SU-DHL-6 (cell line): ENCODE data around the gene TNFAIP8L1.
"Not testable (repeated sequence)": the region's sequence is repeated elsewhere in the genome, so short reads cannot be mapped to it uniquely, and the experiment has no call there.

Source experiments
- H2AFZ ChIP-seq: fragments of 200-600 bp; sonication (generic); 2 replicates; pipeline ENCODE4 v1.6.1; 2014; ENCODE audit warnings: low read depth, mild to moderate bottlenecking, moderate library complexity, mixed read lengths, antibody characterized with exemption, low read length; ENCODE audit not compliant: severe bottlenecking
- H3F3A ChIP-seq: fragments of 200-600 bp; shearing (Covaris generic); 2 replicates; pipeline ENCODE4 v1.6.0; 2016; ENCODE audit warnings: antibody characterized with exemption, mild to moderate bottlenecking; ENCODE audit not compliant: insufficient read depth
- H3K27ac ChIP-seq: fragments of 200-600 bp; sonication (generic); 2 replicates; pipeline ENCODE4 v1.5.1; 2016; ENCODE audit warnings: low read depth, mild to moderate bottlenecking, low read length, moderate library complexity, mixed read lengths
- H3K27me3 ChIP-seq: fragments of 200-600 bp; sonication (generic), shearing (Covaris generic); 2 replicates; pipeline ENCODE4 v1.6.0; 2014; ENCODE audit warnings: mild to moderate bottlenecking, low read length
- H3K36me3 ChIP-seq: fragments of 200-600 bp; sonication (generic); 2 replicates; pipeline ENCODE4 v1.6.1; 2014; ENCODE audit warnings: mild to moderate bottlenecking, low read length, mixed read lengths
- H3K4me2 ChIP-seq: fragments of 300-600, 200-600 bp; shearing (Covaris generic), sonication (generic); 2 replicates; pipeline ENCODE4 v1.6.0; 2014; ENCODE audit warnings: low read length, low read depth, mild to moderate bottlenecking; ENCODE audit not compliant: poor library complexity, severe bottlenecking
- H3K4me3 ChIP-seq: fragments of 200-600 bp; sonication (generic); 2 replicates; pipeline ENCODE4 v1.5.1; 2014; ENCODE audit warnings: antibody characterized with exemption, low read length, mild to moderate bottlenecking, mixed read lengths; ENCODE audit not compliant: insufficient read depth, poor library complexity, severe bottlenecking
- H3K79me2 ChIP-seq: fragments of 200-600 bp; sonication (generic); 2 replicates; pipeline ENCODE4 v1.6.1; 2014; ENCODE audit warnings: mild to moderate bottlenecking, low read length, moderate library complexity; ENCODE audit not compliant: insufficient read depth
- H3K9ac ChIP-seq: fragments of 200-600 bp; sonication (generic); 2 replicates; pipeline ENCODE4 v1.7.0; 2014; ENCODE audit warnings: mild to moderate bottlenecking, low read length
- H3K9me2 ChIP-seq: fragments of 200-600 bp; sonication (generic); replicated peaks from 2 replicates; pipeline ENCODE4 v1.6.1; 2014; ENCODE audit warnings: low read length; ENCODE audit not compliant: insufficient read depth
- H3K9me3 ChIP-seq: fragments of 200-600 bp; sonication (generic); 2 replicates; pipeline ENCODE4 v1.6.1; 2014; ENCODE audit warnings: low read length, mixed read lengths; ENCODE audit not compliant: insufficient read depth
- H4K20me1 ChIP-seq: fragments of 200-600 bp; sonication (generic); 2 replicates; pipeline ENCODE4 v1.6.1; 2014; ENCODE audit warnings: low read depth, mild to moderate bottlenecking, antibody characterized with exemption, low read length, moderate library complexity, mixed read lengths
- EZH2phosphoT487 ChIP-seq: fragments of 200-600 bp; sonication (generic), shearing (Covaris generic); conservative IDR thresholded peaks from 2 replicates; pipeline ENCODE4 v1.6.1; 2018; ENCODE audit warnings: mild to moderate bottlenecking, antibody characterized with exemption, low read length, moderate library complexity, mixed read lengths
- TF ChIP-seq, protein P1 (sequence below): fragments of 200-600 bp; sonication (generic); IDR thresholded peaks from one replicate; pipeline ENCODE4 v1.5.1; 2017; ENCODE audit warnings: antibody characterized with exemption, mild to moderate bottlenecking, low read length, moderate library complexity; ENCODE audit not compliant: insufficient read depth, poor library complexity, severe bottlenecking

TNFAIP8L1 gene

DNA sequence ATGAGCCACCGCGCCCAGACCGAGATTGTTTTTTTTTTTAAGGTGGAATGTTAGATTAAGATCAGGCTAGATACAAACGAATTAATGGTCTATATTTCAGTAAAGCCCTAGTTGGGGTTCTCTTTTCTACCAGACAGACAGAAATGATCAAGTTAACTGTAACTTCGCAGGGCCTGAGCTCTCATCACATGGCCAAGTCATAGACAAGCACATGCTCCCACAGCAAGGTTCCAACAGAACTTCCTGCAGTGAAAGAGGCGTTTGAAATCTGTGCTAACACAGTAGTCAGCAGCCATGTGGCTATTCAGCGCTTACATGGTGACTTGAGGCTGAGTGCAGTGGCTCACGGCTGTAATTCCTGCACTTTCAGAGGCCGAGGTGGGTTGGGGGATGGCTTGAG is 45.1 kb upstream of the TNFAIP8L1 start:
- no peak overlapping the region for H3K9ac ChIP-seq
- H3K9me2 ChIP-seq: no peaks in the 10 kb centered on the region
- no peaks in the 10 kb centered on the region for H3K9me3 ChIP-seq
- TF ChIP-seq, protein P1, sequence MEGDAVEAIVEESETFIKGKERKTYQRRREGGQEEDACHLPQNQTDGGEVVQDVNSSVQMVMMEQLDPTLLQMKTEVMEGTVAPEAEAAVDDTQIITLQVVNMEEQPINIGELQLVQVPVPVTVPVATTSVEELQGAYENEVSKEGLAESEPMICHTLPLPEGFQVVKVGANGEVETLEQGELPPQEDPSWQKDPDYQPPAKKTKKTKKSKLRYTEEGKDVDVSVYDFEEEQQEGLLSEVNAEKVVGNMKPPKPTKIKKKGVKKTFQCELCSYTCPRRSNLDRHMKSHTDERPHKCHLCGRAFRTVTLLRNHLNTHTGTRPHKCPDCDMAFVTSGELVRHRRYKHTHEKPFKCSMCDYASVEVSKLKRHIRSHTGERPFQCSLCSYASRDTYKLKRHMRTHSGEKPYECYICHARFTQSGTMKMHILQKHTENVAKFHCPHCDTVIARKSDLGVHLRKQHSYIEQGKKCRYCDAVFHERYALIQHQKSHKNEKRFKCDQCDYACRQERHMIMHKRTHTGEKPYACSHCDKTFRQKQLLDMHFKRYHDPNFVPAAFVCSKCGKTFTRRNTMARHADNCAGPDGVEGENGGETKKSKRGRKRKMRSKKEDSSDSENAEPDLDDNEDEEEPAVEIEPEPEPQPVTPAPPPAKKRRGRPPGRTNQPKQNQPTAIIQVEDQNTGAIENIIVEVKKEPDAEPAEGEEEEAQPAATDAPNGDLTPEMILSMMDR: no peak
- TF ChIP-seq EZH2phosphoT487: no peak
- no peak overlapping the region for H3K4me3 ChIP-seq
- H3K4me2 ChIP-seq: no peak overlapping the region
- H3K79me2 ChIP-seq: no peaks in the 10 kb centered on the region
- no peaks in the 10 kb centered on the region for H3K27me3 ChIP-seq
- H2AFZ ChIP-seq: no peak overlapping the region
- no peaks in the 10 kb centered on the region for H3F3A ChIP-seq
- H3K36me3 ChIP-seq: no peaks in the 10 kb centered on the region
- H4K20me1 ChIP-seq: no peaks in the 10 kb centered on the region
- H3K27ac ChIP-seq: no peak overlapping the region

DNA sequence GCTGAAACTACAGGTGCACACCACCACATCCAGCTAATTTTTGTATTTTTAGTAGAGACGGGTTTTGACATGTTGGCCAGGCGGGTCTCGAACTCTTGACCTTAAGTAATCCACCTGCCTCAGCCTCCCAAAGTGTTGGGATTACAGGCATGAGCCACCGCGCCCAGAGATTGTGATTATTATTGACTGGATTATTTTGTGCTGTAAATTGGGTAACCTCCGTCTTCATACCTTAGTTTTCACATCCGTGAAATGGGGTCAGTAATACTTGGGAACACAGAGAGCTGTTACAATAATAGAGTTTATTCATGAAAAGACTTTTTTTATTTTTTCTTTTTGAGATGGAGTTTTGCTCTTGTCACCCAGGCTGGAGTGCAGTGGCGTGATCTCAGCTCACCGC is 44.2 kb upstream of the TNFAIP8L1 start:
- not testable (repeated sequence) for H3K27ac ChIP-seq, H3K9me3 ChIP-seq, H4K20me1 ChIP-seq, H3F3A ChIP-seq, H3K9ac ChIP-seq, H3K4me3 ChIP-seq, H3K36me3 ChIP-seq, H2AFZ ChIP-seq, H3K79me2 ChIP-seq, H3K27me3 ChIP-seq, H3K4me2 ChIP-seq, H3K9me2 ChIP-seq

DNA sequence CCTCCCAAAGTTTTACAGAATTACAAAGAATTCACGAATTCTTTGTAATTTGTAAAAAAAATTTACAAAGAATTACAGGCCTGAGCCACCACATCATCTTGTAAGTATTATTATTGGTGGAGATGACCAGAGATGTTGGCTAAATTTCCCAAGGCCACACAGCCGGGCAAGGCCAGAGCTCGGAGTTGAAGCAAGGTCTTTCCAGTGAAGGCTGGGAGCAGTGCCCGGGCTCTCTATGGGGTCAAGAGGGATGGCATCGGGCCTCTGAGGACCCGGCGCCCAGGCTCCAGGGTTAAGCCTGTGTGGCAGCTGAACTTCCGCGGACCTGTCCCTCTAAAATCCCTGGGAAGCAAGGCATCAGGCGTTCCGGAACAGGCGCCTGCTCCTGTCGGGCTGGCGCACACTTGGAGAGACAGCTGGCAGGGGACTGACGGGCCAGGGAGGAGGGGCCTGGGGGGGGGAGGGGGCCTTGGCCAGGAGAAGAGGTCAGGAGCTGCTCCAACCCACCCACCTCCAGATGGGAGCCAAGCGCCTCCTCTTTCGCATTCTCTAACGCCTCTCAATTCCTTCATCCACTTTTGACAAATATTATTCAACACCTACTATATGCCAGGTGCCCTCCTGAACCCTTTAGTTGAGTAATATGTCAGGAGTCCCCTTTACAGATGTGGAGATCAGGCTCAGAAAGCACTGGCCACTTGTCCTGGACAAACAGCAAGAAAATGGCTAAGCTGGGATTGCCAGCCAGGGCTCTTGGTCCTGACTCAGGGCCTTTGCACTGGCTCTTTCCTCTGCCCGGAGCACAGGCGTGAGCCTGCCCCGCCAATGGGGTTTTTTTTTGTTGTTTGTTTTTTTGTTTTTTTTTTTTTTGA is 43.0 kb upstream of the TNFAIP8L1 start:
- TF ChIP-seq EZH2phosphoT487: no peak
- TF ChIP-seq, protein P1: no peak
- no peaks in the 10 kb centered on the region for H3K27me3 ChIP-seq
- no peaks in the 10 kb centered on the region for H3K9me3 ChIP-seq
- H3K4me2 ChIP-seq: no peak overlapping the region
- no peaks in the 10 kb centered on the region for H3K9me2 ChIP-seq
- no peaks in the 10 kb centered on the region for H3F3A ChIP-seq
- no peak overlapping the region for H3K27ac ChIP-seq
- no peak overlapping the region for H3K4me3 ChIP-seq
- no peaks in the 10 kb centered on the region for H3K79me2 ChIP-seq
- H3K9ac ChIP-seq: no peak overlapping the region
- no peaks in the 10 kb centered on the region for H3K36me3 ChIP-seq
- H4K20me1 ChIP-seq: no peaks in the 10 kb centered on the region
- no peak overlapping the region for H2AFZ ChIP-seq

DNA sequence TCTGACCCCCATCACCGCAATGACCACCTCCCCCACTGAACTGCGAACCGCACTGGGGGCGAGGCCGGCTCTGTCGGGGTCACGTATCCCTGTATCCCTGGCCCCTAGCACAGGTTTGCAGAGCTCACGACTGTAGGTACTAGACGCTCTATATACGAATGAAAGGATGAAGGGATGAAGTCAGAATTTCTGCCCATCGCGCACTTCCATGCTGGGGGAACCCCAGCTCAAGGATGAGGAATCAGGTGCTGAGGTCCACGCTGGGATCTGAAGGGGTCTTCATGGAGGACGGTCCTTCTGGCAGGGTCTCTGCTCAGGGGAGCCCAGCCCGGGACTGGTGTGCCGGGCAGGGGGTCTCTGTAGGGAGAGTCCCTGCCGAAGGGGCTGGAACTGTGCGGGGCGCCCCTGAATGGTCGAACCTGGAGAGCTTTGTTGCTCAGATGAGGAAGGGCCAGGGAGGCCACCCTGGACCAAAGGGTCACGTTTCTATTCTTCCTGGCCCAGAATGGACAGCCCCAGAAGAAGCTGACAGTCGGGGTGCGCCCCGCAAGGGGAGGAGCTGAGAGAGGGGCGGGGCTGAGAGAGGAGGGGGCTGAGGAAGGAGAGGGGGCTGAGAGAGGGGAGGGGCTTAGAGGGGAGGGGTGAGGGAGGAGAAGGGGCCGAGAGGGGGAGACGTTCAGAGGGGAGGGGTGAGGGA is 41.9 kb upstream of the TNFAIP8L1 start:
- Histone ChIP-seq H3K27me3 (no peaks in the 10 kb centered on the region), H3F3A (no peaks in the 10 kb centered on the region), H3K9me3 (no peaks in the 10 kb centered on the region), H3K4me3 (no peak overlapping the region), H3K79me2 (no peaks in the 10 kb centered on the region), H2AFZ (no peak overlapping the region), H3K4me2 (no peak overlapping the region), H3K36me3 (no peaks in the 10 kb centered on the region), H4K20me1 (no peaks in the 10 kb centered on the region), H3K27ac (no peak overlapping the region), H3K9me2 (no peaks in the 10 kb centered on the region), H3K9ac (no peak overlapping the region)
- TF ChIP-seq EZH2phosphoT487: no peak
- TF ChIP-seq, protein P1: no peak
